Activated T-cell treated with anti-CD3 and anti-CD28 coated beads, Interleukin-2, amount 50 U/mL, for 4 hours (primary cell): ENCODE measurements around the gene MESD. TPM values are rescaled to one million over a fixed set of nuclear protein-coding genes. Genes with fewer than 3 reads are reported as not detected.

ENCODE experiments used
- ATAC-seq, 2 donors: fragments of 200-7000 bp; cut with Tn5 transposase; one replicate each; pipeline ENCODE4 v1.10.0; 2021
- DNase-seq: peaks from one replicate; pipeline ENCODE4 v3.0.0-alpha.2; 2020
- H3K27me3 Mint-ChIP-seq: one replicate; pipeline ENCODE4 v1.8.0; 2021; ENCODE audit warnings: low read depth, mixed read lengths
- H3K36me3 Mint-ChIP-seq: one replicate; pipeline ENCODE4 v1.8.0; 2022; ENCODE audit warnings: mixed read lengths; ENCODE audit not compliant: insufficient read depth
- H3K4me1 Mint-ChIP-seq: one replicate; pipeline ENCODE4 v1.8.0; 2021; ENCODE audit warnings: low read depth, mixed read lengths
- H3K4me3 Mint-ChIP-seq: one replicate; pipeline ENCODE4 v1.8.0; 2021; ENCODE audit warnings: mild to moderate bottlenecking, moderate library complexity, mixed read lengths
- H3K9me3 Mint-ChIP-seq: one replicate; pipeline ENCODE4 v1.8.0; 2021; ENCODE audit warnings: mixed read lengths
- total RNA-seq, 3 donors: library from RNA; stranded (reverse); gene quantifications; one replicate each; pipeline ENCODE4 v1.2.1, GENCODE V29; 2021

MESD gene
- total RNA-seq, 3 donors from 2014 or later: 22.2 to 24.0 (median 23.3) TPM

DNA sequence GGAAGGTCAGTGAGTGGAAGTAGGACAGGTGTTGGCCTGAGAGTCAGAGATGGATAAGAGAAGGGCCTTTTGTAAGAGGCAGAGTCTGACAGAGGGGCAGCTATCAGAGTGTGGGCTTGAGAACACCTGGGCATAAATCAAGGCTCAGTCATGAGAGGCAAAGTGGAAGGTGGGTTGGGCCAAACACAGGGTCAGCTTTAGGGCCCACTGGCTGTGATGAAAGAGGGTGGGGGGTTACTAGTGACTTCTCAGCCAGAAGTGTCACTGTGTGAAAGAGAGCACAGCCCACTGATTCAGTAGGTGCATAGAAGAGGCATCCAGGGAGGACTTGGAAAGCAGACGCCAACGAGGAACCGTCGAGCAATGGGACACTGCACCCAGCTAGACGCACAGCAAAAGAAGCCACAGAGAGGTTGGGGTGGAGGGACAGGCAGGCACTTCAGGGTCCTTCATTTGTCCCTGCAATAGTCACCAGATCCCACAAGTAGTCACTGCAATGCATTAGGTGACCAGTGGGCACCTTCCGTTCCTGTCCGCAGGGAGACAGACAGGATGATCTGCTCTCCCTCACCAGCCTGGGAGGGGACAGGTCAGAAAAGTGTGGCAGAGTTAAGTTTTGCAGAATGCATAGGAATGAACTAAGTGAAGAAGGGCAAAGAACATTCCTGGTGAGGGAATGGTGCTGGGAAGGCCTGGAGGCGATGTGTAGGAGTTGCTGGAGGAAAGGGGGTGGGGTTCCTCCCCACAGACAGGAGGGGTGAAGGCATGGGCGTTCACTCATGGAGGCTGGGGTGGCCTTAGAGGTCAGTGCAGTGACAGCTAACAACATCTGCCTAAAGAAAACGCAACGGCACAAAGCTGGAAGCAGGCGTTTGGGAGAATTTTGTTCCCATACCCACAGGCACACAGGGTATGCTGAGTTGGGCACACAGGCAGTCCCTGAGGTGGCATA lies 36.3 kb downstream of the MESD start:
- ATAC-seq: no peak
- Mint-ChIP-seq H3K36me3 (peaks cover 37% of the 10 kb centered on the region), H3K9me3 (no peaks in the 10 kb centered on the region), H3K4me3 (no peak overlapping the region), H3K27me3 (no peaks in the 10 kb centered on the region), H3K4me1 (peaks cover 12% of the 10 kb centered on the region)
- DNase-seq: no peak

- ATAC-seq (no peak), DNase-seq (no peak)
- Mint-ChIP-seq H3K4me3 (no peak overlapping the region), H3K27me3 (no peaks in the 10 kb centered on the region), H3K36me3 (peaks cover 31% of the 10 kb centered on the region), H3K9me3 (no peaks in the 10 kb centered on the region), H3K4me1 (peaks cover 9% of the 10 kb centered on the region)
Observed at GRCh38 chr15:80951941-80952340, 37.7 kb downstream of the MESD start.

GRCh38 chr15:80950291-80951078 lies 39.1 kb downstream of the MESD start:
- Mint-ChIP-seq H3K36me3 (peaks cover 41% of the 10 kb centered on the region), H3K4me1 (peaks cover 2% of the 10 kb centered on the region), H3K27me3 (no peaks in the 10 kb centered on the region), H3K9me3 (no peaks in the 10 kb centered on the region), H3K4me3 (no peak overlapping the region)
- DNase-seq (no peak), ATAC-seq (no peak)

- Mint-ChIP-seq H3K4me1 (no peaks in the 10 kb centered on the region), H3K9me3 (no peaks in the 10 kb centered on the region), H3K27me3 (no peaks in the 10 kb centered on the region), H3K36me3 (peaks cover 40% of the 10 kb centered on the region), H3K4me3 (no peak overlapping the region)
- no peak for DNase-seq
- ATAC-seq: no peak
Observed at GRCh38 chr15:80949756-80950155, 39.9 kb downstream of the MESD start.

DNA sequence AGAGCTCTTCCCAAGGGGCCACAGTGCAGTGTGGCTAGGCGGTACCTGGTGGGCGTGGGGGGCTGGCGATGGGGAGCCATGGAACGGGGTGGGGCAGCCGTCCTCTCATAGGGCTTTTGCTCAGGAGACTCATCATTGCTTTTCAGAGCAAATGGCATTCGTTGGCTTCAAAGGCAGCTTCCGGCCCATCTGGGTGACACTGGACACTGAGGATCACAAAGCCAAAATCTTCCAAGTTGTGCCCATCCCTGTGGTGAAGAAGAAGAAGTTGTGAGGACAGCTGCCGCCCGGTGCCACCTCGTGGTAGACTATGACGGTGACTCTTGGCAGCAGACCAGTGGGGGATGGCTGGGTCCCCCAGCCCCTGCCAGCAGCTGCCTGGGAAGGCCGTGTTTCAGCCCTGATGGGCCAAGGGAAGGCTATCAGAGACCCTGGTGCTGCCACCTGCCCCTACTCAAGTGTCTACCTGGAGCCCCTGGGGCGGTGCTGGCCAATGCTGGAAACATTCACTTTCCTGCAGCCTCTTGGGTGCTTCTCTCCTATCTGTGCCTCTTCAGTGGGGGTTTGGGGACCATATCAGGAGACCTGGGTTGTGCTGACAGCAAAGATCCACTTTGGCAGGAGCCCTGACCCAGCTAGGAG lies 40.8 kb downstream of the MESD start:
- Mint-ChIP-seq H3K4me3 (no peak overlapping the region), H3K9me3 (no peaks in the 10 kb centered on the region), H3K4me1 (no peaks in the 10 kb centered on the region), H3K36me3 (peaks cover 46% of the 10 kb centered on the region), H3K27me3 (no peaks in the 10 kb centered on the region)
- DNase-seq (no peak), ATAC-seq (no peak)

DNA sequence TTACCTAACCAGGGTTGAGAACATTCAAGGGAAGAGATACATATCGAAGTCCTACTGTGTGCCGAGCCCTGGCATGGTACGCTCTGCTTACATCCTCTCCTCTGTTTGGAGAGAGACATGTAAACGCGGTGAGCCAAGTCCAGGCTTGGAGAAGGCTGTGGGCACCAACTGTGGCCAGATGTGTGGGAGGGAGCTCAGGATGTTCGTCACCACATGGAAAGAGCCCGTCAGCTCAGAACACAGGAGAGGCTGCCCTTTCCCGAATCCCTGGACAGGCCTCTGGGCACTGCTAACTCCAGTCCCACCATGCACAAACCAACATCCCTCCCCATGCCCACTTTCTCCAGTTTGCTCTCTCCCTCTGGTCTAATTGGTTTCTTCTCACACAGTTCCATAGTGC lies 43.0 kb downstream of the MESD start:
- no peak for ATAC-seq
- H3K4me1 Mint-ChIP-seq: no peaks in the 10 kb centered on the region
- H3K27me3 Mint-ChIP-seq: no peaks in the 10 kb centered on the region
- no peak overlapping the region for H3K4me3 Mint-ChIP-seq
- H3K9me3 Mint-ChIP-seq: no peaks in the 10 kb centered on the region
- no peak for DNase-seq
- peaks cover 42% of the 10 kb centered on the region for H3K36me3 Mint-ChIP-seq

- DNase-seq (no peak), ATAC-seq (no peak)
- Mint-ChIP-seq H3K36me3 (peaks cover 43% of the 10 kb centered on the region), H3K4me1 (no peaks in the 10 kb centered on the region), H3K9me3 (no peaks in the 10 kb centered on the region), H3K27me3 (no peaks in the 10 kb centered on the region), H3K4me3 (no peak overlapping the region)
Observed at GRCh38 chr15:80945605-80946004, 44.0 kb downstream of the MESD start.

DNA sequence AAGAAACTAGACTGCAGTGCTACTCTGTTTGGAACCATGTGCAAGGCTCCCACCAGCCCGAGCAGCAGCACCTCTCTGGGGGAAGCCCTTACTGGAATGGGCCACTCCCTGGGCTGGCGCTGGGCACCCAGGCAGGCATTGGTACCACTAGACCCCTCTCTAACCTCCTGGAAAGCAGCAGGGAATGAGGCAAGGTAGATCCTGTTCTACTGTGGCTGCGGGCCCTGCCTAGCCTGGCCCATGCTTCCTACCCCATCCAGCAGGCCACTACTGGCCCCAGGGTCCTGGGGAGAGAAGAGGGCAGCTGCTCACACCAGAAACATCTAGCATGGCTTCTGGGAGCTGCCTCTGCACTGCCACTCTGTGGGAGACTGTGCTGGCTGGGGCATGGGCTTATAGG lies 44.8 kb downstream of the MESD start:
- Mint-ChIP-seq H3K27me3 (no peaks in the 10 kb centered on the region), H3K9me3 (no peaks in the 10 kb centered on the region), H3K36me3 (peaks cover 42% of the 10 kb centered on the region), H3K4me1 (no peaks in the 10 kb centered on the region), H3K4me3 (no peak overlapping the region)
- ATAC-seq (no peak), DNase-seq (no peak)

GRCh38 chr15:80942746-80943565 lies 46.7 kb downstream of the MESD start:
- DNase-seq (no peak), ATAC-seq (no peak)
- Mint-ChIP-seq H3K4me1 (no peaks in the 10 kb centered on the region), H3K4me3 (no peak overlapping the region), H3K9me3 (no peaks in the 10 kb centered on the region), H3K27me3 (no peaks in the 10 kb centered on the region), H3K36me3 (peaks cover 35% of the 10 kb centered on the region)

DNA sequence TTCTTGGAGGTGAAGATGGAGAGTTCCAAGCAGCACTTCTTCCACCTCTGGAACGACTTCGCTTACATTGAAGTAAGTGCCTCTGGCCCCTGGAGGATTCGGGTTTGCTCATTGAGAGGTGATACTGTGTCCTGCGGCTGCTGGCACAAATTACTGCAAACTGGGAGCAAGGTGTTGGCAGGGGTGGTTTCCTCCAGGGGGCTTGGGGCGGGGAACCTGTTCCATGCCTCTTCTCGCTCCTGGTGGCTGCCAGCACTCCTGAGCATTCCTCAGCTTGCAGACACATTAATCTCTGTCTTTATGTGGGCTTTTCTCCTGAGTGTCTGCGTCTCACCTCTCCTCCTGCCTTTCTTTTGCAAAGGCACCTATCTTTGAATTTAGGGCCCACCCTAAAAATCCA lies 47.4 kb downstream of the MESD start:
- peaks cover 37% of the 10 kb centered on the region for H3K36me3 Mint-ChIP-seq
- no peak for DNase-seq
- H3K9me3 Mint-ChIP-seq: no peaks in the 10 kb centered on the region
- H3K4me3 Mint-ChIP-seq: no peak overlapping the region
- H3K27me3 Mint-ChIP-seq: no peaks in the 10 kb centered on the region
- ATAC-seq: no peak
- H3K4me1 Mint-ChIP-seq: no peaks in the 10 kb centered on the region

DNA sequence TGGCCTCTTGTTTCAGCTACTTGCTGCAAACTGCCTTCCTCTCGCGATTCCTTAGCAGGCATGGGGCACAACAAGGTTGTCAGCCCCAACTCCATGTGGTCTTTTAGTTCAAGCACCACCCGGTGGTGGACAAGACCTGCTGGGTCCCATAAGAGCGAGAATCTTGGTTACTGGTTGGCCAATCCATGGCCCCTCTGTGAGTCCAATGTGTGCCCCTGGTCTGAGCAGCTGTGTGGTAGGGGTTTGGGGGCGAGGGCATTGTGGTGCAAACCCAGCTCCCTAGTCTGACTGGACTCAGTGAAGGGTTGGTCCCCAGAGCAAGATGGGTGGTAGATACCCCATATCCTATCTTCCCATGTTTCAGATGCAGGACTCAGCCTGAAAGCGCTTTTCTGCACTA lies 48.8 kb downstream of the MESD start:
- H3K4me3 Mint-ChIP-seq: no peak overlapping the region
- no peaks in the 10 kb centered on the region for H3K9me3 Mint-ChIP-seq
- no peaks in the 10 kb centered on the region for H3K4me1 Mint-ChIP-seq
- no peak for DNase-seq
- no peak for ATAC-seq
- no peaks in the 10 kb centered on the region for H3K27me3 Mint-ChIP-seq
- peaks cover 31% of the 10 kb centered on the region for H3K36me3 Mint-ChIP-seq

DNA sequence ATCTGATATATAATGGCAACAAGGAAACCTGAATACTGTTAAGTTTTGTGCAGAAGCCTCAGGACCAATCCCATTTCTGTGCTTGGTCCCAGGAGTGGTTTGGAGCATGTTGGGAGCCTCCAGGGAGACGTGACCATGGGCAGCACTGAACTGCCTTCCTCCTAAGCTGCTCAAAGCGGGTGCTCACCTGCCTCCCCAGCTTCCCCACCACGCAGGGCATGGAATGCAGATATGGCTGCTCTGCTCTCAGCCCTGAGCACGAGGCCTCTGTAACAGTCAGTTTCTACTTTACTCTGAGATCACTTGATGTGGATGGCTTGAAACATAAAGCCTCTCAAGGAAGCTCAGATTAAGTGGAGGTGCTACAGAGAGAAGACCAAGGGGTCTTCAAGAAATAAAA lies 49.3 kb downstream of the MESD start:
- no peaks in the 10 kb centered on the region for H3K9me3 Mint-ChIP-seq
- no peak overlapping the region for H3K4me3 Mint-ChIP-seq
- H3K4me1 Mint-ChIP-seq: no peaks in the 10 kb centered on the region
- peaks cover 27% of the 10 kb centered on the region for H3K36me3 Mint-ChIP-seq
- ATAC-seq: no peak
- DNase-seq: no peak
- H3K27me3 Mint-ChIP-seq: no peaks in the 10 kb centered on the region

- peaks cover 24% of the 10 kb centered on the region for H3K36me3 Mint-ChIP-seq
- no peaks in the 10 kb centered on the region for H3K4me1 Mint-ChIP-seq
- ATAC-seq: no peak
- H3K4me3 Mint-ChIP-seq: no peak overlapping the region
- H3K9me3 Mint-ChIP-seq: no peaks in the 10 kb centered on the region
- H3K27me3 Mint-ChIP-seq: no peaks in the 10 kb centered on the region
- DNase-seq: no peak
Observed at GRCh38 chr15:80939216-80939615, 50.4 kb downstream of the MESD start.

GRCh38 chr15:80937718-80938117 lies 51.9 kb downstream of the MESD start:
- peaks cover 17% of the 10 kb centered on the region for H3K36me3 Mint-ChIP-seq
- no peaks in the 10 kb centered on the region for H3K27me3 Mint-ChIP-seq
- no peak for ATAC-seq
- DNase-seq: no peak
- H3K9me3 Mint-ChIP-seq: no peaks in the 10 kb centered on the region
- no peaks in the 10 kb centered on the region for H3K4me1 Mint-ChIP-seq
- no peak overlapping the region for H3K4me3 Mint-ChIP-seq
